ACHN (cell line): ENCODE measurements around the gene MYL4.

ENCODE experiments used
- DNase-seq: peaks from one replicate; pipeline ENCODE4 v3.0.0-alpha.2; 2015
- in situ Hi-C: cut with HindIII; loops from 2 replicates; pipeline ENCODE4 v1.10.0; 2017; ENCODE audit warnings: low sequenced_read_pairs, low pct_ligation_motif_present, low pct_unique_long_range_greater_than_20kb

Gene MYL4

DNA sequence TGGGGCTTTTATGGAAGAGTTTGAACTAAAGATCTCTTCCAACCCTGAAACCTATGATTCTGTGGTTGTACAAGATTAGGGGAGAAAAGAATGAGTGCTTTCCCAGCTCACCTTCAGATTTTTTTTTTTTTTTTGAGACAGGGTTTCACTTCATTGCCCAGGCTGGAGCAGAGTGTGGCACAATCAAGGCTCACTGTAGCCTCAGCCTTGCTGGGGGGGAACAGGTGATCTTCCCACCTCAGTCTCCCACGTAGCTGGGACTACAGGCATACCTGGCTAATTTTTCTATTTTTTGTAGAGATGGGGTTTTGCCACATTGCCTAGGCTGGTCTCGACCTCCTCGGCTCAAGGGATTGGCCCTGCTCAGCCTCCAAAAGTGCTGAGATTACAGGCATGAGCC is 22.7 kb downstream of the MYL4 start:
- in situ Hi-C loops: no loop called here
- no peak for DNase-seq

DNA sequence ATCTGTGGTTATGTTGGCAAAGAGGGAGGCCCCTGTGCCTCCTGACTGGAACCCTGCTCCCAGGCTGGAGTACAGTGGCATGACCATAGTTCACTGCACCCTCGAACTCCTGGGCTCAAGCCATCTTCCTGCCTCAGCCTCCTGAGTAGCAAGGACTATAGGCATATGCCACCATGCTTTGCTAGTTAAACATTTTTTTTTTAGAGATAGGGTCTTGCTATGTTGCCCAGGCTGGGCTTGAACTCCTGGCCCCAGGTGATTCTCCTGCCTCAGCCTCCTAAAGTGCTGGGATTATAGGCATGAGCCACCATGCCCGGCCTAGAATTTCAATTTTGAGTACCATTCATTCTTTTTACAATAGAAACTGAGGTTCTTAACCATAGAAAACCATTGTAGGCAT is 23.3 kb downstream of the MYL4 start:
- no peak for DNase-seq
- in situ Hi-C loops: no loop called here

DNA sequence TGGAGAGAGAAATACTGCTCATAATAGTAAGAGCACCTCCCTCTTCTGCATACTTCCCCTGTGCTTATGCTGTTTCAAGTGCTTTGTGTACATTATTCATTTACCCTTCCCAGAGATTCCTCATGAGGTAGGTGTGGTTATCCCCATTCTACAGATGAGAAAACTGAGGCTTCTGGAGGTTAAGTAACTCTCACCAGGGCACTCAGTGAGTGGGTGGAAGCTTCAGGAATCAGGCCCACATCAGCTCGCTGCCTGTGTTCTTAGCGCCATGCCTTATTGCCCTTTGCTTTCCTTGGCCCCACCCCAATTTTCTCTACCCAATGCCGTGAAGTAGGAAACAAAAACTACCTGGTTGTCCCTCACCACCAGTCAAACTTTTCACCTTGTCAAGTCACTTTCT is 26.4 kb downstream of the MYL4 start:
- in situ Hi-C loops: no loop called here
- DNase-seq: no peak

DNA sequence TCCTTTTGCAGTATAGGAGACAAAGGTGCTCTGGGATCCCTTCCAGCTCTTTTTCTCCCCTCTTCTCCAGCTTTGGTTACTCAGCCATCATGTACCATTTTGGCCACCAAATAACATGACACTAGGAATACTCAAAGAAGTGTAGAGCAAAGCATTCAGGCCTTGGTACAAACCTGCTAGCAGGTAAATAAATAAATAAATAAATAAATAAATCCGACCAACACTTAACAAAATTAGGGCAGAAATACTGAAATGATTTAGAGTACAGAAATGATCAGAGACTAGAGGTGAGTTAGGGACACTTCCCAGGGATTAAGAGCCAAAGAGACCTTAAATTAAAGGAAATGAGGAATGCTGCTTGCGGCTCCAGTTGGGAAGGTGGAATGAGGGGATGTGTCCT is 26.8 kb downstream of the MYL4 start:
- in situ Hi-C loops: no loop called here

DNA sequence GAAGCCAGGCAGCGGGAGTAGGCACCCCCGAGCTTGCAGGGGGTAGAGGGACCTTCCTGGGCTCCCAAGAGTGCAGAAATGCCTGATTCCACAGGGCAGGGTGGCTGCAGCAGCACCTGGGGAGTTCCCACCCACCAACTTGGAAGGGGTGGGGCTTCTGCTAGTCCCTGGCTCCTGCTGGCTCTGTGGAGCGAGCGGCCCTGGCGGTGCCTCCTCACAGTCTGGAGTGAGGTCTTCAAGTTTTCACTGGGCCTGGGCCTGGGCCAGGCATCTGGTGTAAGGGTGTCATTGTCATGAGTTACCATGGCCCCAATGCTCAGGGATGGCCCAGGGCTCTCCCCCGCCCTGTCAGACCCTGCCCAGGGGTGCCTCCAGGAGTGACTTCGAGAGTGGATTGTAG is 28.7 kb downstream of the MYL4 start:
- in situ Hi-C loops: no loop called here
- DNase-seq: no peak

More for the DNA sequence above, 26.8 kb downstream of the MYL4 start:
- no peak for DNase-seq

DNA sequence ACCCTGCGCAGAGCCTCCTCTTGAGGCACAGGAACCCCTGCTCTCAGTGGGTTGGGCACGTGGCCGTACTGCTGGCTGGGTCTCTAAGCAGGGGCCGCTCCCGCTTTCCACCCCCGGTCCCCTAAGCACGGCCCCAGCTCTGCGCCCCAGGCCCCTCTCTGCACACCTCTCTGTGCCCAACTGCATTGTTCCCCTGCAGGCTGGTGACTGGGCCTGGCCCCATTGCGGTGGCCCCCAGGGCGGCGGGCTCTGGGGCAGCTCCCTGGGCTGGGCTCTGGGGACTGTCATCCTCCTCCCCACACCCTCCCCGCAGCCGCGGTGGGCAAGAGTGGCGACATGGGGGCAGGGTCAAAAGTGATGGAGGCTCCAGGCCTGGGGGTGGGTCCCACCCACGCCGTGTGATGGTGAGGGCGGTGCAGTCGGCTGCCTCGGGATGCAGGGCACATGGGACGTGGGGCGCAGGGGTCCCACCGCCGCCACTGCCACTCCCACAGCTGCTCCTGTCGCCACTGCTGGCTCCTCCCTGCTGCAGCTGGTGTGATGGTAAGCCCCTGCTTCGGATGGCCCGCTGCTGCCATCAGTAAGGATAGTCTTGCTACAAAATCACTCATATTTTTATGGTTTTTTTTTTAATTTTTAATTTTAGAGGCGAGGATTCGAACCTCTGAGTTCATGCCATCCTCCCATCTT is 29.3 kb downstream of the MYL4 start:
- in situ Hi-C loops: no loop called here
- DNase-seq: no peak

DNA sequence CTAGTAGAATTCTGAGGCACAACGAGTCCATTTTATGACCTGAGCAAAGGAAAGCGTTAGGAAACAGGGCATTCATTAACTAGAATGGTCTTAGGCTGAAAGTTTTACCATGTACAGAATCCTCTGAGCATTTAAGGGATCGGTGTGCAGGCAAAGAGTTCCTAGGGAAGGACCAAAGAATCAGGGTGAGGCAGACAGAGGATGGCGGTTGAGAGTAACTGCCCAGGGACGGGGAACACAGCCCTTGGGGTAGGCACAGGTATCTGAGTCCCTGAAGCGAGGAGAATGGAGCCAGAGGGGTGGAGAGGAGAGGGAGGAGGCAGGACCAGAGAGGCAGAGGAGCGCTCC is 30.4 kb downstream of the MYL4 start:
- in situ Hi-C loops: no loop called here

DNA sequence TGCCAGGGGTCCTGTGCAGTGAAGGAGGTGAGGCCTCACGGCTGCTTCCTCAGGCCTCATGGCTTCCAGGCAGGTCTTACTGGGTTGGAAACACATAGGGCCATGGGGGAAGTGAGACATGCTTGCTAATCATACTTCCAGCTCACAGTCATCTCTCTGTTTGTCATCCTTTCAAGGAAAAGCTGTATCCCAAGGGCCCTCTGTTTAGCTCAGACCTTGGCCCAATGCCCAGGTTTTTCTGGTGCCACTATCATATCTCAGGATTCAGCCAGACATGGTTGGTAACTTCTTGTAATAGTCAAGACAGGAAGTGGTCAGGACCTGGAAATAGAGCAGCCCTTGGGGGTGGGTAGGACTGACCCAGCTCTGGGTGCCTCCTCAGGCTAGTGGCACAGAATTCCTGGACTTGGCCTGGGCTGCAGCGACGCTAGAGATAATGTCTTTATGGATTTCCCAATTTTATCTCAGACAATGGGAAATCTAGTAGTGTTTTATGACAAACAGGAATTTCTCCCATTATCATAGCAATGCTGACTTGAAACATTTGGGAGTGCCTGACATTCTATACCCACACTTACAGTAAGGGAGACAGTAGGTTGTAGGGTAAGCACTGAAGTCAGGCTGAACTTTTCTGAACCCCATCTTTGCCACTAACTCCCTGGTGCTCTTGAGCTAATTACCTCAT is 31.0 kb downstream of the MYL4 start:
- peak; percentile 99 for DNase-seq

More for the DNA sequence above, 30.4 kb downstream of the MYL4 start:
- DNase-seq: peak; percentile 33

DNA sequence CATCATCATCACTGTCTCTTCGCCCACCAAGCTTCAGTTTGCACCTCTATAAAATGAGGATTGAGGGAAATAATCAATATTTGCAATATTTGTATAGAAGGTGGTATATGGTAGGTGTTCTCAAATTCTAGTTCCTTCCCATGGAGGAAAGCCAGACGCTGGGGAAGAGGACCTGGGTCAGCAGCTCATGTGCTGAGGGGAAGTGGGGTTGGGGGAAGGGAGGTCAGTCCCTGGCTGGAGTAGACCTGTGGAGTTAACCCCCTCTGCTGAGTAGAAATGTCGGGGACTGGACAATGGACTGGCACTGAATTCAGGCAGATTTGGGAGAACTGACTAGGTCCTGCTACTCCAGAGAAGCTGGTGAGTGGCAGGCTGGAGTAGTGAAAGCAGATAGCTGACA is 31.7 kb downstream of the MYL4 start:
- DNase-seq: no peak
- in situ Hi-C loops: no loop called here

More for the DNA sequence above, 31.0 kb downstream of the MYL4 start:
- in situ Hi-C loops: no loop called here

DNA sequence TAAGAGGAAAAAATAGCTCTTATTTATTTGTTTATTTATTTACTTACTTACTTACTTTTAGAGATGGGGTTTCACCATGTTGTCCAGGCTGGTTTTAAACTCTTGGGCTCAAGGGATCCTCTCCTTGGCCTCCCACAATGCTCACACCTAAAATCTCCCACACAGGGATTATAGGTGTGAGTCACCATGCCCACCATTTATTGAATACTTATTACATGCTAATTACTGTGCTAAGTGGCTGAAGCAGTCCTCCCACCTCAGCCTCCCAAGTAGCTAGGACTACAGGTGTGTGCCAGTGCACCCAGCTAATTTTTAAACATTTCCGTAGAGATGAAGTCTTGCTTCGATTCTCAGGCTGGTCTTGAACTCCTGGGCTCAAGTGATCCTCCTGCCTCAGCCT is 33.5 kb downstream of the MYL4 start:
- in situ Hi-C loops: no loop called here
- DNase-seq: no peak

DNA sequence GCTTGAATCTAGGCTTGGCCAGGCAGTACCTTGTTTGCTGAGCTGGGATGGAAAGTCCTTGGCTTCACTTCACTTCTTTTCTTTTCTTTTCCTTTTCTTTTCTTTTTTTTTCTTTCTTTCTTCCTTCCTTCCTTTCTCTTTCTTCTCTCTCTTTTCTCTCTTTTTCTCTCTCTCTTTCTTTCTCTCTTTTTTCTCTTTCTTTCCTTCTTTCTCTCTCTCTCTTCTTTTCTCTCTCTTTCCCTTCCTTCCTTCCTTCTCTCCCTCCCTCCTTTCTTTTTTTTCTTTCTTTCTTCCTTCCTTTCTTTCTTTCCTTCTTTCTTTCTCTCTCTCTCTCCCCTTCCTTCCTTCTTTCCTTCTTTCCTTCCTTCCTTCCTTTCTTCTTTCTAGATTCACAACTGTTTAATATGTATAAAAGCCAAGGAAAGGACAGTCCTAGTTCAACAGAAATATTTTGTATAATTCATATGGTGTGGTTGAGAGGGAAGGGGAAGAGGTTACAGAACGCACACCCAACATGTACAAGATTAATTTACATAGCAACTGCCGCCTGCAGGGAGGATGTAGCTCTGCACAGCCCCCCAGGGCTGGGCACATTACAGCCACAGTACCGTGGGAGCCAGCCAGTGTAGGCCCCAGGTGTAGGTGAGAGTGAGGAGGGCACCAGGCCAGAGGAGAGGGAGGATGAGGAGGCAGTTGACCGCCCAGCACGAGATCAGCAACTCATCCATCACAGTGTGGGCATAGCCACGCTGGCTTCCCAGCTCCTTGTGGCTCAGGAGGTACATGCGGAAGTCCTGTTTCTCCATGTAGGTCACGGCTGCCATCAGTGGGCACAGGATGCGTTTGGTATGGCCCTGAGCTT is 34.8 kb downstream of the MYL4 start:
- in situ Hi-C loops: no loop called here
- DNase-seq: no peak

DNA sequence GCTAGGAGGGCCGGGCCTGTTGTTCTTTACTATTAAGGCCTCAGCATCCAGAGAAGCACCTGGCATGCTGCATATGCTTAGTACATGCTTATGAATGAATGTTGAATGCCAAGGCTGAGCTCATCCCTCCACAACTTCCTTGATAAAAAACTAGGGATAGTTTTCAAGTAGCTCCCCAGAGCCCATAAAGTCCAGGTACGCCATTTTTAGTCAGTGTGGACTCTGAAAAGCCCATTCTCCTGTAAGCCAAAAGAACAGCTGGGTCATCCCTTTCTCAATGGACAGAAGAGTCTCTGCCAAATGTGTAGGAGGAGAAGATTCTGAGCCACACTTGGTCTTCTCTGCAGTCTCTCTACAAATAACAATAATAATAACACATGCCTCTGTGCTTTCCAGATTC is 35.5 kb downstream of the MYL4 start:
- in situ Hi-C loops: no loop called here
- no peak for DNase-seq

DNA sequence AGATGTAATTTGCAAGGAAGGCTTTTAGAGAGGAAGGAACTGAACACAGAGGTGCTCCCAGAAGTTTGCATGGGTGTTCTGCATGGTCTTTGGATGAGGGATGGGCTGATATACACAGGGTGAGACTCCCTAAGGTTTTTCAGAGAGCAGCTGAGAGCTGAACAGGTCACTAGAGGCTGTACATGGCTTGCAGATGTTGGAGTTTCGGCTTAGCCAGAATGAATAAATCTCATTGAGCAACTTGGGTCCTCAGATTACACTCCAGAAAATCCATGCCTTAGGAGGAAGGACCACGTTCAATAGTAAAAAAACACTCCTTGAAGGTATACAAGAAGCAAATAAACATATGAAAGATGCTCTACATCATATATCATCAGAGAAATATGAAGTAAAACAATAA is 37.0 kb downstream of the MYL4 start:
- in situ Hi-C loops: no loop called here
- DNase-seq: no peak

DNA sequence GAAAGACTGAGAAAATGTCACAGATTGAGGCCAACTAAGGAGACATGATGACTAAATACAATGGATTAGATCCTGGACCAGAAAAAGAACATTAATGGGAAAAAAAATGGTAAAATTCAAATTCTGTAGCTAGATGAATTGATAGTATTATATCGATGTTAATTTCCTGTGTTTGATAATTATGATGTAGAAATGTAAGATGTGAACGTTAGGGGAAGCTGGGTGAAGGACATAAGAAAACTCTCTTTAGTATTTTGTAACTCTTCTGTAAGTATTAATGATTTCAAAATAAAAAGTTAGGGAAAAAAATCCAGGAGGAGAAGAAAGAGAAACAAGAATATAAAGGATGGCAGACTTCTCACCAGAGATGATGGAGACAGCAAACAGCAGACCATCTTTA is 41.7 kb downstream of the MYL4 start:
- in situ Hi-C loops: no loop called here

DNA sequence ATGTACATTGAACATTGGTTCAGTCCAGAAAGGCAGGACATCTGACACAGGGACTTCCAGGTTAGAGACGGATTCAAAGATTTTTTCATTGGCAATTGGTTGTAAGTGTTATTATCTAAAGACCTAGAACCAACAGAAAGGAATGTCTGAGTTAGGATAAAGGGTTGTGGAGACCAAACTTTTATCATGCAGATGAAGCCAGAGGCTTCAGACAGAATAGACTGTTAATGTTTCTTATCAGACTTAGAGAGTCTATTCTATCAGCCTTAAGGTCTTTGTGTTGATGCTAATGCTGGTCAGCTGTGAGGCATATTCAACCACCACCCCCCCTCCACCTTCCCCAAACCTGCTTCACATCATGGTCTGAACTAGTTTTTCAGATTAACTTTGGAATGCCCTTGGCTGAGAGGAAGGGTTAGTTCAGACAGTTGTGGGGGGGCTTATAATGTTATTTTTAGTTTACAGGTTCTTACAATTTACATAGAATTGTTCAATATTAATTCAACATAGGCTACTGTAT is 42.3 kb downstream of the MYL4 start:
- in situ Hi-C loops: no loop called here
- no peak for DNase-seq

More for the DNA sequence above, 41.7 kb downstream of the MYL4 start:
- DNase-seq: no peak

DNA sequence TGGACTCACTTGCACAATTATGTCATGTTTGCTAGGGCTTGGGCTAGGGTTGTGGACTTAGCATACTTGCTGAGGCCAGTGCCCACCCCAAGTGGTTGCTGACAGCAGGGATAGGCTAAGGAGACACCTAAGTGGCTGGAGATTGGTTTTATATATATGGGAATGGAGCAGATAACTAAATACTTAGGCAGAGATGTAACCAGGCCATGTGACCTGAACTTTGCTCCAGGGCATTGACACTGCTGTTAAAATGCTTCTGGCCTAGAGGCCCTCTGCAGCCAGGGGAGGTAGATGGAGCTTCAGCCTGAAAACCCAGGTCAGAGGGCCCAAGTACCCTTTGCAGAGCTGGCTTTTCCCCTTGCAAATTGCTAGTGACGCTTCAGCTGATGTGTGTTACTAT is 43.1 kb downstream of the MYL4 start:
- no peak for DNase-seq
- in situ Hi-C loops: no loop called here

DNA sequence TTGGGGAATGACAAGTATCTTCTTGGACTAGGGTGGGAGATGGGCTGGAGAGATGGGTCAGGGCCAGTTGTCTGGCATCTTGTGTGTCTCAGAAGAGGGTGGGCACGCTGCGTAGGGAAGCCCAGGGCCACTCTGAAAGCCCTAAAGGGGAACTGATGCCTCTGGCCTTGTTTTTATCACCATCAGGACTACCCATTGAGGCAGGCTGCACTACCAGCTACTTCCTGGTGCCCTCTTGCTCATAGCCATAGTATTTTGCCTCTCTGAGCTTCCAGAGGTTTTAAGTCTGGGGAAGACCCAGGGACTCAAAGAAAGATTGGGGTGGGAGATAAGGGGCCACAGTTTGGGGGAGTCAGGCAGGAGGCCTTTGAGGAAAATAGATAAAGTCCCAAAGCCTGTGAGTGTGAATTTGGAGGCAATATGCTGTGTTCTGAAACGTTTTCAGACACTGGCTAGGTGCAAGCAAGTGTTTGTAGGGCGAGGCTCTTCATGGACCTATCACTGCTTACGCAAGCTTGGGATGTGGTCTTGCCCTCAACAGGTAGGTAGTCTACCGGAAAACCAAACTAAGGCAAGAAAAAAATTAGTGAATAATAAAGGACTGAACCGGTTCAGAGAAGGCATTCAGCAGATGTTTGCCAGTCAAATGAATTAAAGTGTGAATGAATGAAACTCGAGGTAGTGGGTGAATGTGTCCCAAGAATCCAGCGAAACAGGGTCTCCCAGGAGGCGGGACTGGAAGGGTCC is 43.8 kb downstream of the MYL4 start:
- DNase-seq: no peak

DNA sequence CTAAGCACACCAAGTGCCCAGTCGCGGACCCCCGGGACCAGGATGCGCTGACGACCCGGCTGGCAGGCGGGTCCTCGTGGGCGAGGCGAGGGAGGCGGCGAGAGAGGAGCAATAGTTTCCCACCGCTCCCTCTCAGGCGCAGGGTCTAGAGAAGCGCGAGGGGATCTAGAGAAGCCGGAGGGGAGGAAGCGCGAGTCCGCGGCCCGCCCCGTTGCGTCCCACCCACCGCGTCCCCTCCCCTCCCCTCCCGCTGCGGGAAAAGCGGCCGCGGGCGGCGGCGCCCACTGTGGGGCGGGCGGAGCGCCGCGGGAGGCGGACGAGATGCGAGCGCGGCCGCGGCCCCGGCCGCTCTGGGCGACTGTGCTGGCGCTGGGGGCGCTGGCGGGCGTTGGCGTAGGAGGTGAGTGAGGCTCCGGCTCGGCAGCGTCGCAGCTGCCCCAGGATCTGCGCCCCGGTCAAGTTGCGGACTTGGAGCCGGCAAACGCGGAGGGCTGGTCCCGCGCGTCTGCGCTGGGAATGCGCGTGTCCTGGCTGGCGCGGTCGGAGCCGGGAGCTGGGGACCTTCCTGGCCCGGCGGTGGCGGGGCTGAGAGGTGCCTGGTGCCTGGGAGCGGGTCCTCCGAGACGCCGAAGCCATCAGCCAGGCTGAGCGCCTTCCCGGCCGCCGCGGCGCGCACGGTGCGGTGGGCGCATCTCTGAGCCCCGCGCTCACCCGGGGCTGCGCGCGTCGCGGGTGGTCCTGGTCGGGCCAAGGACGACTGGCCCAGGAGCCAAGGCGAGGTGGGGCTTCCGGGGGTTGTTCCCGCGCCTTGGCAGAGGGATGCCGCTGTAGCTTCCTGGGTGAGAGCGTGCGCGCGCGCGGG is 44.6 kb downstream of the MYL4 start, which contains the start of gene ITGB3:
ITGB3 (plus strand) TSS at position 287 of the 862 bp plus-strand sequence; CDS start at position 322, 35 bp downstream.
- peak; percentile 86 for DNase-seq
- in situ Hi-C loops: no loop called here

More for the DNA sequence above, 43.8 kb downstream of the MYL4 start:
- in situ Hi-C loops: no loop called here
